Subcutaneous adipose tissue (tissue), 4 donors: ENCODE results near the gene COL8A2. TPM values are rescaled to one million over a fixed set of nuclear protein-coding genes. Genes with fewer than 3 reads are reported as not detected.

Experiments
- total RNA-seq, 4 donors: library from RNA; depleted of rRNA; stranded (reverse); fragments of >200 nt; gene quantifications; one replicate each; pipeline ENCODE4 v1.1.0, GENCODE V29; 2016
- TF ChIP-seq, protein P1 (sequence below): fragments of 450-650 bp; IDR thresholded peaks from one replicate; pipeline ENCODE4 v1.5.1; 2016; ENCODE audit warnings: low read depth, mild to moderate bottlenecking, control low read depth, antibody characterized with exemption, moderate library complexity

The COL8A2 gene
- total RNA-seq, 4 donors from 2014 or later = 1.1 to 5.9 (median 3.3) TPM

DNA sequence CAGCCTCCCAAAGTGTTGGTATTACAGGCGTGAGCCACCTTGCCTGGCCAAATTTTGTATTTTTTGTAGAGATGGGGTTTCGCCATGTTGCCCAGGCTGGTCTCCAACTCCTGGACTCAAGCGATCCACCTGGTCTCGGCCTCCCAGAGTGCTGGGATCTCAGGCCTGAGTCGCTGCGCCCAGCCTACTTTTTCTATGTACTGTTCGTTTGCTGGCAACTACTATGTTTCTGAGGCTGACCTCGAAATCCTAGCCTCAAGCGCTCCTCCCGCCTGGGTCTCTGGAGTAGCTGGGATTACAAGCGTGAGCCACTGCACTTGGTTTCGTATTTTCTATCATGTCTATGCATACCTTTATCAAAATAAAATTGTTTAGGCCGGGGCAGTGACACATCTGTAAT lies 41.8 kb downstream of the COL8A2 start:
- TF ChIP-seq, protein P1, sequence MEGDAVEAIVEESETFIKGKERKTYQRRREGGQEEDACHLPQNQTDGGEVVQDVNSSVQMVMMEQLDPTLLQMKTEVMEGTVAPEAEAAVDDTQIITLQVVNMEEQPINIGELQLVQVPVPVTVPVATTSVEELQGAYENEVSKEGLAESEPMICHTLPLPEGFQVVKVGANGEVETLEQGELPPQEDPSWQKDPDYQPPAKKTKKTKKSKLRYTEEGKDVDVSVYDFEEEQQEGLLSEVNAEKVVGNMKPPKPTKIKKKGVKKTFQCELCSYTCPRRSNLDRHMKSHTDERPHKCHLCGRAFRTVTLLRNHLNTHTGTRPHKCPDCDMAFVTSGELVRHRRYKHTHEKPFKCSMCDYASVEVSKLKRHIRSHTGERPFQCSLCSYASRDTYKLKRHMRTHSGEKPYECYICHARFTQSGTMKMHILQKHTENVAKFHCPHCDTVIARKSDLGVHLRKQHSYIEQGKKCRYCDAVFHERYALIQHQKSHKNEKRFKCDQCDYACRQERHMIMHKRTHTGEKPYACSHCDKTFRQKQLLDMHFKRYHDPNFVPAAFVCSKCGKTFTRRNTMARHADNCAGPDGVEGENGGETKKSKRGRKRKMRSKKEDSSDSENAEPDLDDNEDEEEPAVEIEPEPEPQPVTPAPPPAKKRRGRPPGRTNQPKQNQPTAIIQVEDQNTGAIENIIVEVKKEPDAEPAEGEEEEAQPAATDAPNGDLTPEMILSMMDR = no peak

DNA sequence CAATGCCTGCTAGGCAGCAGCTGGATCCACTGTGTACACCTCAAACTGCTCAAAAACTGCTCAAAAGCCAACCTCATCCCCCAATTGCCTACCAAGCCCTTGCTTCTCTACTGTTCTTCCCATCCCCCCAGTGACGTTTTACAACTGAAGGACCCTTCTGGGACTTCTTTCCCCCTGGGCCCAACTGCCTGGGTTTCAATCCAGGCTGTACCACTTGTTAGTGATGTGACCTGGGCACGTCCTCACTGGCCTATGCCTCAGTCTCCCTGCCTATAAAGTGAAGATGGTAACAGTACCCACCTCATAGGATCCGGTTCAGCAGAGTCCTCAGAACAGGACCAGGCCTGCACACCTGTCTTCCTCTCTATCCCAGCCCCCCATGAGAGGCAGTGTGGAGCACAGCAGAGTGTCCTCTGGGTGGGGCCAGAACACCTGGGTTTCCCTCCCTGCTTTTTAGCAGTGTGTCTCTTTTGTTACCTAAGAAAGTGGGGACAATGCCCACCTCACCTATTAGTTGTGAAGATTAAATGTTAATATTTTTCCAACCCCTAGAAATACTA lies 43.0 kb downstream of the COL8A2 start:
- TF ChIP-seq, protein P1 = no peak

DNA sequence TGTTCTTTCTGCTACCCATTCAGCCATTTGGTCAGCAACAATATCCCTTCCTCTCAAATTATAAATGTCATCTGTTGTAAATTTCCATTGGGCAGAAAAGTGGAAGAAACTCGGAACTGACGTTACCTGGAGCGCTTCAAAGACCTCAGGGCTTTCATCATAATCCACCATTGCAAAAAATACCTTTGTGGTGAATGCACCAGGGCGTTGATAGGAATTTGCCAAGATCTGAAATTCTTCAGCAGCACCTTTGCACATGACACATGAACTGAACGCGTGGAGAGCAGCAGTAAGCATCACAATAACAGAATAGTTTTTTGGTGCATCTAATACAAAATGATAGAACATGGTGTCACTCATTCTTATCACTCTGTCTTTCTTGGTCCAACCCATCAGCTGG lies 44.2 kb downstream of the COL8A2 start:
- TF ChIP-seq, protein P1 = no peak

DNA sequence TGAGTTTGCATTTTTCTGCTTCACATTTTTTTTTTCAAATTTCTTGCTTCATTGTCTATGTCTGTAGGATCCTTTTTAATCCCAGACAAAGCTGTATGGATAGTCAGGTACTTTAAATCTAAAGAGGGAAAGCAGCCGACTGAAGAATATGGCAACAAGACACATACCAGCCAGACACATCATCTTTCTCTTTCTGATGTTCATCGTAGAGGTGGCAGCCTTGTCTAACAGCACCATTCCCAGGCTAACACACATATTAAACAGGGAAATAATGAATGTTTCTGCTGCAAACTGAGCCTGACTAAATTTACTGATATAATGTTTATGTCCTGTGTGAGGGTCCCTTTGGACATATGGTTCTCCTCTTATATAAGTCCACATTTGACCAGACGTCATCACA lies 44.8 kb downstream of the COL8A2 start:
- TF ChIP-seq, protein P1 = no peak

DNA sequence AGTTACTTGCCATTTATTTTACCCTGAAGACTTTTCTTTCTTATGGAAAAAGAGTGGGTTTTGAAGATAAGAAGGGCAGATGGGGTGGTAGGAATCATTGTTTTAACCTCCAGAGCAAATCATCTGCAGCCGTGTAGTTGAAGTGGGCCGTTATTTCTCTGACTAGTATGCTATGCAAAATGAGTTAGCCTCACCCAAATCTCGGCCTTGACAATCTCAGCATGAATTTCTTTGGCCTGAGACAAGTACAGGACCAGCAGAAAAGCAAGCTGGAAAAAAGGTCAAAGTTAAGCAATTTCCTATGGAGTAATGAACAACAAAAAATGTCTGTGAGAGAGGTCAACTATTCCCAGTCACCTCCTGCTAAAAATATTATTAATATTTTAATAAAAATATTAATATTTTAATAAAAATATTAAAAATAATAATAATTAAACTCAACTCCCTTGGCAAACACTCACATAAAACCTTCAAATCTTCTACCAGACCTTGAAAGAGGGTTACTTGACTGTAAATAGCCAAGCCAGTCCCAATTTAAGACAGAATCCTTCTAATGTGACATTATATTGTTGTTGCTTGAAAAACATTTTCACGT lies 47.9 kb downstream of the COL8A2 start:
- TF ChIP-seq, protein P1 = no peak

DNA sequence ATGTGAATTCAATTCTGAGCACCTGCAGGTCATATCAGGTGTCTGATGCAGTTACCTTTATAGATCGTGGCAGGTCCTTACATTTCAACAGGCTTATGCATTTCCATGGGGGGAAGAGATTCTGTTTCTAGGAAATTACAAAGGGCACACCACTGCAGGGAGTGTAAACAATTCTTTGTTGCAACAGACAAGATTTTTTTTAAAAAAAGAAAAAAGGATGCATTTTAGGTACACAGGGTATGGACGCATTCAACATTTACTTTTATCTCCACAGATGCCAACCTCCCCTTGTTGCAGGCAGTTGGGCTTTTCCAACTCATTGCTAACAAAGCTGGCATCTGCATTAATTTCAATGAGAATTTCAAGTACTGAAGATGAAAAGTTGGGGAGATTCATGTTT lies 54.7 kb downstream of the COL8A2 start:
- TF ChIP-seq, protein P1 = no peak

DNA sequence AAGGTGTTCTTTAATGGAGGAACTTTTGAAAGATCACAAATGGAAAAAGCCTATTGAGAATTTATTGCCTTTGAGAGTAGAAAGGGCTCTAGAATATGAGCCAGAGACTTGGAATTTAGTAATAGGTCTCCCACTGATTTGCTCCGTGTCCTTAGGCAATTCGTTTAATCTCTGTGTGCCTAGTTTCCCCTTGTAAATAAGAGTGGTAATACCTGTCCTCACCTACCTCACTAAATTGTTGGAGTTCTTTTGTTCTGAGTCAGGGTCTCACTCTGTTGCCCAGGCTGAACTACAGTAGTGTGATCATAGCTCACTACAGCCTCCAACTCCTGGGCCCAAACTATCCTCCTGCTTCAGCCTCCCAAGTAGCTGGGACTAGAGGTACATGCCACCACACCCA lies 56.2 kb downstream of the COL8A2 start:
- TF ChIP-seq, protein P1 = no peak
